DND-41 (cell line): Measurements from ENCODE around the gene RPS15.

Experiments
- ATAC-seq: fragments of 200-7000 bp; cut with Tn5 transposase; 3 replicates; pipeline ENCODE4 v1.9.1; 2021; ENCODE audit warnings: low read depth; ENCODE audit not compliant: insufficient read depth
- DNase-seq: peaks from one replicate; pipeline ENCODE4 v3.0.0-alpha.2; 2020
- H2AFZ ChIP-seq: 2 replicates; pipeline ENCODE4 v1.6.0; 2012; ENCODE audit warnings: low read depth, low read length
- H3K27ac ChIP-seq: 2 replicates; pipeline ENCODE4 v1.5.1; 2012; ENCODE audit warnings: low read length, inconsistent platforms
- H3K27me3 ChIP-seq: fragments of 200-600 bp; sonication (generic); 2 replicates; pipeline ENCODE4 v1.6.0; 2012; ENCODE audit warnings: low read length, mild to moderate bottlenecking, inconsistent platforms; ENCODE audit not compliant: insufficient read depth, poor library complexity
- H3K36me3 ChIP-seq: 2 replicates; pipeline ENCODE4 v1.5.1; 2012; ENCODE audit warnings: low read length, inconsistent platforms; ENCODE audit not compliant: insufficient read depth
- H3K4me1 ChIP-seq: 2 replicates; pipeline ENCODE4 v1.5.1; 2012; ENCODE audit warnings: mild to moderate bottlenecking, low read length; ENCODE audit not compliant: insufficient read depth
- H3K4me2 ChIP-seq: 2 replicates; pipeline ENCODE4 v1.6.0; 2012; ENCODE audit warnings: mild to moderate bottlenecking, moderate library complexity, low read length, inconsistent platforms; ENCODE audit not compliant: insufficient read depth
- H3K4me3 ChIP-seq, 2 experiments: fragments of 200-600 bp in 1 of 2; shearing (Covaris generic) in 1 of 2; 2 replicates each; pipeline ENCODE4 v1.5.1; 2012 to 2016; ENCODE audit warnings: inconsistent platforms in 2 of 2, low read length in 2 of 2, mild to moderate bottlenecking in 2 of 2, low read depth in 1 of 2, moderate library complexity in 1 of 2
- H3K79me2 ChIP-seq: 2 replicates; pipeline ENCODE4 v1.6.0; 2012; ENCODE audit warnings: low read length, inconsistent platforms; ENCODE audit not compliant: insufficient read depth
- H3K9ac ChIP-seq: 2 replicates; pipeline ENCODE4 v1.6.0; 2012; ENCODE audit warnings: low read depth, mild to moderate bottlenecking, inconsistent platforms, low read length, moderate library complexity
- H3K9me3 ChIP-seq: 2 replicates; pipeline ENCODE4 v1.5.1; 2012; ENCODE audit warnings: low read length, moderate library complexity, mild to moderate bottlenecking, inconsistent platforms; ENCODE audit not compliant: insufficient read depth, severe bottlenecking
- H4K20me1 ChIP-seq: 2 replicates; pipeline ENCODE4 v1.6.0; 2012; ENCODE audit warnings: low read length; ENCODE audit not compliant: insufficient read depth
- EZH2 ChIP-seq: IDR thresholded peaks from 3 replicates; pipeline ENCODE4 v1.6.1; 2012; ENCODE audit warnings: borderline replicate concordance, low read depth, mild to moderate bottlenecking, moderate library complexity, low read length, inconsistent platforms; ENCODE audit not compliant: severe bottlenecking
- TF ChIP-seq, protein P1 (sequence below): IDR thresholded peaks from 2 replicates; pipeline ENCODE4 v1.5.1; 2012; ENCODE audit warnings: borderline replicate concordance, low read length, moderate library complexity, mild to moderate bottlenecking; ENCODE audit not compliant: poor library complexity, severe bottlenecking; ENCODE audit errors: extremely low read depth

The RPS15 gene

GRCh38 chr19:1478934-1479707 lies 40.9 kb downstream of the RPS15 start, which contains the start of gene C19orf25:
TSS of gene C19orf25 (minus strand) at chr19:1479215. CDS start at chr19:1478903, 312 bp downstream.
- peak within 1 kb of the TSS; percentile 92 for H3K9ac ChIP-seq
- H3K79me2 ChIP-seq, result peaks cover 40% of the 10 kb centered on the region
- H3K4me1 ChIP-seq, result peaks cover 28% of the 10 kb centered on the region
- ATAC-seq (peak; percentile 94), DNase-seq (peak; percentile 95)
- peaks cover 24% of the 10 kb centered on the region for H3K36me3 ChIP-seq
- H3K4me3 ChIP-seq, result peak within 1 kb of the TSS; percentile 89 to 98
- peaks cover 39% of the 10 kb centered on the region for H4K20me1 ChIP-seq
- H2AFZ ChIP-seq, result peak within 1 kb of the TSS; percentile 100
- H3K27me3 ChIP-seq, result no peaks in the 10 kb centered on the region
- H3K4me2 ChIP-seq, result peak within 1 kb of the TSS; percentile 99
- TF ChIP-seq, protein P1, sequence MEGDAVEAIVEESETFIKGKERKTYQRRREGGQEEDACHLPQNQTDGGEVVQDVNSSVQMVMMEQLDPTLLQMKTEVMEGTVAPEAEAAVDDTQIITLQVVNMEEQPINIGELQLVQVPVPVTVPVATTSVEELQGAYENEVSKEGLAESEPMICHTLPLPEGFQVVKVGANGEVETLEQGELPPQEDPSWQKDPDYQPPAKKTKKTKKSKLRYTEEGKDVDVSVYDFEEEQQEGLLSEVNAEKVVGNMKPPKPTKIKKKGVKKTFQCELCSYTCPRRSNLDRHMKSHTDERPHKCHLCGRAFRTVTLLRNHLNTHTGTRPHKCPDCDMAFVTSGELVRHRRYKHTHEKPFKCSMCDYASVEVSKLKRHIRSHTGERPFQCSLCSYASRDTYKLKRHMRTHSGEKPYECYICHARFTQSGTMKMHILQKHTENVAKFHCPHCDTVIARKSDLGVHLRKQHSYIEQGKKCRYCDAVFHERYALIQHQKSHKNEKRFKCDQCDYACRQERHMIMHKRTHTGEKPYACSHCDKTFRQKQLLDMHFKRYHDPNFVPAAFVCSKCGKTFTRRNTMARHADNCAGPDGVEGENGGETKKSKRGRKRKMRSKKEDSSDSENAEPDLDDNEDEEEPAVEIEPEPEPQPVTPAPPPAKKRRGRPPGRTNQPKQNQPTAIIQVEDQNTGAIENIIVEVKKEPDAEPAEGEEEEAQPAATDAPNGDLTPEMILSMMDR, result no peak
- TF ChIP-seq EZH2, result no peak
- peak within 1 kb of the TSS; percentile 98 for H3K27ac ChIP-seq
- H3K9me3 ChIP-seq, result no peaks in the 10 kb centered on the region

DNA sequence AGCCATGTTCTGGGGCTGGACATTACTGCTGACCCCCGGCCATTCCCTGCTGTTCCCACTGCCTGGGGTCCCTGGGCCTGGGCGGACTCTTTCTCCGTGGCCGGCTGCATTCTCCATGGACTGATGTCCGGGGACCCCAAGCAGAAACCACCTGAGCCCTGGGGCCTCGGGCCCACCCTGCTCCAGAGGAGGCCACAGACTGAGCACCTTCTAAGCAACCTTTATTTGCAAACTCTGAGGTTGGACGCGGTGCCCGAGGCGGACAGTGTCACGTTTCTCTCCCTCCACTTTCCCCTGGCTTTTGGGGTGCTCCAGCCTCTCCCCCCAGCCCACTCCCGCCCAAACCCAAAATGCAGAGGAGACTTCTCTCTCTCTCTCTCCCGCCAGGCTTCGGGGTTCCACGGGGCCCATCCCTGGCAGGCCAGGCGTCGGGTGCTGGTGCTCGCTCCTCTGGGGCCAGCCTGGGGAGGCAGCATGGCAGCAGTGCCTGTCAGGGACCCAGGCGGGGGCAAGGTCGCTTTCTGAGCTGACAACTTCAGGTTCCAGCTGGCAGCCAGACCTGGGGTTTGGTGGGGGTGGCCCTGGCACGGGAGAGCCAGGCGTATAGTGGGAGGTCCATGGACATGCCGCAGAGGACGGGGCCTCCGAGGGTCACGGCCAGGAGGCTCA lies 43.2 kb downstream of the RPS15 start:
- ATAC-seq (no peak), DNase-seq (no peak)
- no peaks in the 10 kb centered on the region for H3K27me3 ChIP-seq
- no peak for TF ChIP-seq EZH2
- TF ChIP-seq, protein P1, result no peak
- no peak overlapping the region for H3K9ac ChIP-seq
- peaks cover 17% of the 10 kb centered on the region for H4K20me1 ChIP-seq
- no peak overlapping the region for H2AFZ ChIP-seq
- H3K27ac ChIP-seq, result no peak overlapping the region
- peaks cover 27% of the 10 kb centered on the region for H3K4me1 ChIP-seq
- peaks cover 7% of the 10 kb centered on the region for H3K36me3 ChIP-seq
- no peak overlapping the region for H3K4me3 ChIP-seq
- H3K79me2 ChIP-seq, result peaks cover 25% of the 10 kb centered on the region
- H3K9me3 ChIP-seq, result no peaks in the 10 kb centered on the region
- H3K4me2 ChIP-seq, result no peak overlapping the region

DNA sequence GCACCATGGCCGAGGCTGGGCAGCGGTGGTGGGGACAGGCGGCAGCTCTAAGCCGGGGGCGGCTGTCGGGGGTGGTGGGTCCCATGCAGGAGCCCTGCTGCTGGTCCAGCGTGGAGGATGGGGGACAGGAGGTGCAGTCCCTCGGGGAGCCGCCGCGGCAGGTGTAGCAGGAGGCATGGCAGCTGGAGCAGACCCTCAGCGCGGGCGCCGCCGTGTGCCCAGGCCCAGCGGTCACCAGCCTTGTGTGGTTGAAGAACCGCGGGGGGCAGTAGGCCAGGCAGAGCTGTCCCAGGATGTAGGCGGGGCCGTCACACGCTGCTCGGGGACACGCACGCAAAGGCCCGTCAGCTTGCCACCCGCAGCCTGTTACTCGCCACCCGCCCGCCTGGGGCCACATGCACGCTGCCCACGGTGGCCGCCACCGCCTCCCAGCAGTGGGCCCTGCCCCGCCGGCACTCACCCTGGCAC lies 43.7 kb downstream of the RPS15 start:
- Histone ChIP-seq H3K9me3 (no peaks in the 10 kb centered on the region), H4K20me1 (peaks cover 13% of the 10 kb centered on the region), H3K4me1 (peaks cover 23% of the 10 kb centered on the region), H3K9ac (no peak overlapping the region), H3K4me3 (no peak overlapping the region), H3K27me3 (no peaks in the 10 kb centered on the region), H2AFZ (no peak overlapping the region), H3K27ac (no peak overlapping the region), H3K4me2 (no peak overlapping the region), H3K36me3 (peaks cover 4% of the 10 kb centered on the region), H3K79me2 (peaks cover 21% of the 10 kb centered on the region)
- TF ChIP-seq EZH2, result no peak
- TF ChIP-seq, protein P1, result no peak
- ATAC-seq (no peak), DNase-seq (no peak)
